Endodermal cell (in vitro differentiated cells): ENCODE results near the gene DGKB. TPM values are rescaled to one million over a fixed set of nuclear protein-coding genes. Genes with fewer than 3 reads are reported as not detected.

Source experiments
- DNase-seq: peaks from one replicate; pipeline ENCODE4 v3.0.0-alpha.2; 2017
- H3K27ac ChIP-seq: 2 replicates; pipeline ENCODE4 v1.5.1; 2013; ENCODE audit warnings: mild to moderate bottlenecking, low read depth, low read length, moderate library complexity
- H3K27me3 ChIP-seq: 2 replicates; pipeline ENCODE4 v1.6.1; 2013; ENCODE audit warnings: mild to moderate bottlenecking, low read length, moderate library complexity; ENCODE audit not compliant: insufficient read depth, control insufficient read depth, poor library complexity, severe bottlenecking
- H3K36me3 ChIP-seq: 2 replicates; pipeline ENCODE4 v1.7.0; 2013; ENCODE audit warnings: mild to moderate bottlenecking, low read length, moderate library complexity; ENCODE audit not compliant: control insufficient read depth, insufficient read depth
- H3K4me1 ChIP-seq: one replicate; pipeline ENCODE4 v1.7.0; 2013; ENCODE audit warnings: low read length; ENCODE audit not compliant: control insufficient read depth, insufficient read depth
- H3K4me3 ChIP-seq: 2 replicates; pipeline ENCODE4 v1.5.1; 2013; ENCODE audit warnings: mild to moderate bottlenecking, low read length, moderate library complexity
- H3K9ac ChIP-seq: 2 replicates; pipeline ENCODE4 v1.6.1; 2013; ENCODE audit warnings: mild to moderate bottlenecking, low read length, moderate library complexity; ENCODE audit not compliant: poor library complexity, severe bottlenecking; ENCODE audit errors: extremely low read depth
- H3K9me3 ChIP-seq: 2 replicates; pipeline ENCODE4 v1.6.1; 2013; ENCODE audit warnings: mild to moderate bottlenecking, low read length, moderate library complexity; ENCODE audit not compliant: control insufficient read depth
- H3K27ac Mint-ChIP-seq: 2 replicates; pipeline ENCODE4 v1.8.0; 2020; ENCODE audit warnings: mixed read lengths
- H3K27me3 Mint-ChIP-seq: 2 replicates; pipeline ENCODE4 v1.8.0; 2021; ENCODE audit warnings: mild to moderate bottlenecking, mixed read lengths; ENCODE audit not compliant: insufficient read depth
- H3K36me3 Mint-ChIP-seq: 2 replicates; pipeline ENCODE4 v1.8.0; 2020; ENCODE audit warnings: low read depth, mixed read lengths
- H3K4me1 Mint-ChIP-seq: 2 replicates; pipeline ENCODE4 v1.8.0; 2020; ENCODE audit warnings: mixed read lengths
- H3K4me3 Mint-ChIP-seq: 2 replicates; pipeline ENCODE4 v1.8.0; 2020; ENCODE audit warnings: mild to moderate bottlenecking, moderate library complexity, mixed read lengths
- H3K9me3 Mint-ChIP-seq: 2 replicates; pipeline ENCODE4 v1.8.0; 2020; ENCODE audit warnings: mild to moderate bottlenecking, mixed read lengths
- WGBS, 2 experiments: methylation state at CpG; one replicate each; pipeline versions ENCODE4 v1.1.5 to v1.1.7; 2013; ENCODE audit warnings: missing lambda C conversion rate in 2 of 2, mixed read lengths in 1 of 2; ENCODE audit not compliant: insufficient coverage in 1 of 2, insufficient read length in 1 of 2; 5-methylcytosine and 5-hydroxymethylcytosine counted together
- total RNA-seq, 2 donors: library from RNA; stranded (reverse); fragmentation: NEBNext Ultra II Directional in 1 of 2; extraction: Animal tissue kit (Norgen Biotek cat#: 25700) in 1 of 2; gene quantifications; 2 replicates in 1 of 2; 3 replicates in 1 of 2; pipeline ENCODE4 v1.2.1, GENCODE V29; 2021
- TF ChIP-seq, protein P1 (sequence below): fragments of 200-600 bp; sonication (generic); conservative IDR thresholded peaks from 2 replicates; pipeline ENCODE4 v1.5.0; 2021; ENCODE audit warnings: antibody characterized with exemption, mild to moderate bottlenecking

Gene DGKB
- total RNA-seq, 2 donors from 2014 or later = 5.1 to 5.2 TPM

- no peak for DNase-seq
- Mint-ChIP-seq H3K4me1 (no peaks in the 10 kb centered on the region), H3K27me3 (no peaks in the 10 kb centered on the region), H3K36me3 (no peaks in the 10 kb centered on the region), H3K9me3 (no peaks in the 10 kb centered on the region), H3K27ac (no peak overlapping the region), H3K4me3 (no peak overlapping the region)
- TF ChIP-seq, protein P1, sequence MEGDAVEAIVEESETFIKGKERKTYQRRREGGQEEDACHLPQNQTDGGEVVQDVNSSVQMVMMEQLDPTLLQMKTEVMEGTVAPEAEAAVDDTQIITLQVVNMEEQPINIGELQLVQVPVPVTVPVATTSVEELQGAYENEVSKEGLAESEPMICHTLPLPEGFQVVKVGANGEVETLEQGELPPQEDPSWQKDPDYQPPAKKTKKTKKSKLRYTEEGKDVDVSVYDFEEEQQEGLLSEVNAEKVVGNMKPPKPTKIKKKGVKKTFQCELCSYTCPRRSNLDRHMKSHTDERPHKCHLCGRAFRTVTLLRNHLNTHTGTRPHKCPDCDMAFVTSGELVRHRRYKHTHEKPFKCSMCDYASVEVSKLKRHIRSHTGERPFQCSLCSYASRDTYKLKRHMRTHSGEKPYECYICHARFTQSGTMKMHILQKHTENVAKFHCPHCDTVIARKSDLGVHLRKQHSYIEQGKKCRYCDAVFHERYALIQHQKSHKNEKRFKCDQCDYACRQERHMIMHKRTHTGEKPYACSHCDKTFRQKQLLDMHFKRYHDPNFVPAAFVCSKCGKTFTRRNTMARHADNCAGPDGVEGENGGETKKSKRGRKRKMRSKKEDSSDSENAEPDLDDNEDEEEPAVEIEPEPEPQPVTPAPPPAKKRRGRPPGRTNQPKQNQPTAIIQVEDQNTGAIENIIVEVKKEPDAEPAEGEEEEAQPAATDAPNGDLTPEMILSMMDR = no peak
- H3K4me3 ChIP-seq = no peak overlapping the region
- H3K27me3 ChIP-seq = no peaks in the 10 kb centered on the region
- 96 to 100% methylated on average over 2 to 3 of the region's 3 CpGs for WGBS, 2 experiments
- no peak overlapping the region for H3K9ac ChIP-seq
- H3K27ac ChIP-seq = no peak overlapping the region
- H3K36me3 ChIP-seq = no peaks in the 10 kb centered on the region
- no peaks in the 10 kb centered on the region for H3K9me3 ChIP-seq
- H3K4me1 ChIP-seq = no peaks in the 10 kb centered on the region
Measured at GRCh38 chr7:14807507-14807906, 95.0 kb downstream of the DGKB start.

DNA sequence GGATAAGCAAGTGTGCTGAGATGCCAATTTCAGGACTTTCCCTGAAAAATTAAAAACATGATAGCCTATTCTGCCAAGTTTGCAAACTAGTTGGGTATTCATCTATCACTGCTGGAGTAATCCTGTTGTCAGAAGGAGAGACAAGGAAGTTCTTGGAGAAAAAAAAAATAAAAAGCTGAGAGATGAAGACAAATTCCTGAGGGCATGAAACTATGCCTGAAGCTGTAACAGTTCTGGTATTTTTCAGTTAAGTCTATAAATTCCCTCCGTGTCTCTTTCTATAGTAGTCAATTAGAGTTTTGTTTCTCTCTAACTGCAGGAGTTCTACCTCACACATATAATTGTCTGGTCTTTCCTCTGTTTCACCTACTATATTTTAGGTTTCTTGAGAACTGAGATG is 95.7 kb downstream of the DGKB start:
- Mint-ChIP-seq H3K36me3 (no peaks in the 10 kb centered on the region), H3K27me3 (no peaks in the 10 kb centered on the region), H3K9me3 (no peaks in the 10 kb centered on the region), H3K4me1 (no peaks in the 10 kb centered on the region), H3K27ac (peak overlapping the region; percentile 16), H3K4me3 (no peak overlapping the region)
- no peak for DNase-seq
- Histone ChIP-seq H3K27ac (no peak overlapping the region), H3K9ac (no peak overlapping the region), H3K4me1 (no peaks in the 10 kb centered on the region), H3K9me3 (no peaks in the 10 kb centered on the region), H3K4me3 (no peak overlapping the region), H3K36me3 (no peaks in the 10 kb centered on the region), H3K27me3 (no peaks in the 10 kb centered on the region)
- WGBS, 2 experiments = 77% methylated on average over 1 of the region's 1 CpG; no CpG with 5 or more reads in 1 of the 2 experiments
- TF ChIP-seq, protein P1 = no peak

DNA sequence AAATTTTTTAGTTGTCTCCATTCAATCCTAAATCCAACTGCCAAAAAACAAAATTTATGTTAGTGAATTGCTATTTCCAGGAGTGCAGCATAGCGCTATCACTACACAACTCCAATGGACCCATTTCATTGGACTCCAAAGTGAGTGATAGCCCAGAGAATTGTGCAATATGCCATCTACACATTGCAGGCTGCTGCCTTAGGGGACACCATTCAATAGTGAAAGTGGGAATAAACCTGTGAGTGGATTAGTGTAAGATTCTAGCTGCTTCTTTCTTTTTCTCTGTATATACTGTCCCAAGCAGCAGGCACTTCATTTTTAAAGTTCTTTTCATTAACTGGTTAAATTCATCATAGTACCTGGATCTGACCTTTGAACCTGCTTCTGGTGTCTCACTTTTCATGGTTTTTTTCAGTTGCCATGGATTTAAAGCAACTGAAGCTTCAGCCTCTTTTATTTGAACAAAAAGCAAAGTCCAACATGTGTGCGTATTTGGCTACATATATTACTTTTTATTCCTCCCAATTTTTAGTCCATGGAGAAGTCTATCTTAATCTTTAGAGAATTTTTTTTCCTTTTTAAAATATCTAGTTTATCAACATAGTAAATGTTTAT is 97.3 kb downstream of the DGKB start:
- Mint-ChIP-seq H3K36me3 (no peaks in the 10 kb centered on the region), H3K4me1 (no peaks in the 10 kb centered on the region), H3K27me3 (no peaks in the 10 kb centered on the region), H3K4me3 (no peak overlapping the region), H3K27ac (no peak overlapping the region), H3K9me3 (no peaks in the 10 kb centered on the region)
- no peaks in the 10 kb centered on the region for H3K9me3 ChIP-seq
- H3K4me3 ChIP-seq = no peak overlapping the region
- H3K9ac ChIP-seq = no peak overlapping the region
- DNase-seq = no peak
- no peaks in the 10 kb centered on the region for H3K4me1 ChIP-seq
- H3K27ac ChIP-seq = no peak overlapping the region
- 95% methylated on average over 2 of the region's 2 CpGs; no CpG with 5 or more reads in 1 of the 2 experiments for WGBS, 2 experiments
- no peaks in the 10 kb centered on the region for H3K27me3 ChIP-seq
- H3K36me3 ChIP-seq = no peaks in the 10 kb centered on the region
- TF ChIP-seq, protein P1 = no peak
